HepG2 (cell line): Measurements from ENCODE around the gene AQP6. TPM values are rescaled to one million over a fixed set of nuclear protein-coding genes. Genes with fewer than 3 reads are reported as not detected.

Source experiments
- CENPT ChIP-seq: sonication (generic); formaldehyde crosslinking; IDR thresholded peaks from 2 replicates; pipeline ENCODE4 v1.8.0; 2022; ENCODE audit warnings: low read depth, mild to moderate bottlenecking, moderate library complexity, missing genetic modification reagents
- CREB1 ChIP-seq, 2 experiments: fragments of 450-650 bp in 1 of 2; IDR thresholded peaks; 2 replicates each; pipeline ENCODE4 v1.6.1; 2016 to 2017; ENCODE audit warnings: control low read depth in 1 of 2, mild to moderate bottlenecking in 1 of 2, missing compliant biosample characterization in 1 of 2, missing genetic modification characterization in 1 of 2
- DNMT3B ChIP-seq: conservative IDR thresholded peaks from 2 replicates; pipeline ENCODE4 v1.6.1; 2016; ENCODE audit warnings: missing biosample characterization, control low read depth
- GATAD2A ChIP-seq: IDR thresholded peaks from 2 replicates; pipeline ENCODE4 v1.6.1; 2016
- GZF1 ChIP-seq: sonication (generic); formaldehyde crosslinking; IDR thresholded peaks from 2 replicates; pipeline ENCODE4 v1.5.1; 2020; ENCODE audit warnings: mild to moderate bottlenecking, missing genetic modification reagents
- HDAC1 ChIP-seq: sonication (generic); formaldehyde crosslinking; IDR thresholded peaks from 2 replicates; pipeline ENCODE4 v1.5.1; 2020; ENCODE audit warnings: mild to moderate bottlenecking, missing genetic modification reagents
- HNRNPH1 ChIP-seq: fragments of 200-400 bp; formaldehyde crosslinking; optimal IDR thresholded peaks from 2 replicates; pipeline ENCODE3; 2017; ENCODE audit warnings: mild to moderate bottlenecking, low read depth, low read length
- POGZ ChIP-seq: sonication (generic); formaldehyde crosslinking; IDR thresholded peaks from 2 replicates; pipeline ENCODE4 v1.4.0; 2020; ENCODE audit warnings: mild to moderate bottlenecking, missing genetic modification reagents
- RBFOX2 ChIP-seq: fragments of 200-400 bp; formaldehyde crosslinking; IDR thresholded peaks from 2 replicates; pipeline ENCODE4 v1.6.1; 2017; ENCODE audit warnings: low read depth, mild to moderate bottlenecking, low read length
- TBX2 ChIP-seq: sonication (generic); formaldehyde crosslinking; IDR thresholded peaks from 2 replicates; pipeline ENCODE4 v1.5.0; 2020; ENCODE audit warnings: missing genetic modification reagents, mild to moderate bottlenecking, borderline replicate concordance
- ZNF180 ChIP-seq: sonication (generic); formaldehyde crosslinking; IDR thresholded peaks from 2 replicates; pipeline ENCODE4 v1.4.0; 2020; ENCODE audit warnings: low read depth, missing genetic modification reagents, borderline replicate concordance
- ZNF329 ChIP-seq: sonication (generic); formaldehyde crosslinking; IDR thresholded peaks from 2 replicates; pipeline ENCODE4 v1.9.0; 2021; ENCODE audit warnings: low read depth, mild to moderate bottlenecking, missing genetic modification reagents
- ZNF451 ChIP-seq: sonication (generic); formaldehyde crosslinking; IDR thresholded peaks from 2 replicates; pipeline ENCODE4 v1.5.0; 2020; ENCODE audit warnings: mild to moderate bottlenecking, missing genetic modification reagents
- ZNF567 ChIP-seq: sonication (generic); formaldehyde crosslinking; IDR thresholded peaks from 2 replicates; pipeline ENCODE4 v1.8.1; 2023; ENCODE audit warnings: mild to moderate bottlenecking, missing genetic modification reagents, borderline replicate concordance
- ZNF619 ChIP-seq: sonication (generic); formaldehyde crosslinking; IDR thresholded peaks from 2 replicates; pipeline ENCODE4 v1.4.0; 2020; ENCODE audit warnings: mild to moderate bottlenecking, missing genetic modification reagents
- ZNF776 ChIP-seq: sonication (generic); formaldehyde crosslinking; IDR thresholded peaks from 2 replicates; pipeline ENCODE4 v1.4.0; 2020; ENCODE audit warnings: mild to moderate bottlenecking, missing genetic modification reagents
- ZNF879 ChIP-seq: sonication (generic); formaldehyde crosslinking; IDR thresholded peaks from 2 replicates; pipeline ENCODE4 v1.8.1; 2023; ENCODE audit warnings: missing genetic modification reagents
- ZSCAN31 ChIP-seq: sonication (generic); formaldehyde crosslinking; IDR thresholded peaks from 2 replicates; pipeline ENCODE4 v1.5.0; 2020; ENCODE audit warnings: low read depth, mild to moderate bottlenecking, missing genetic modification reagents
- polyA plus RNA-seq, 8 experiments: library from polyadenylated mRNA; depleted of rRNA in 3 of 8; stranded (reverse) in 7 of 8; unstranded in 1 of 8; fragments of >200 nt; fragmentation: Illumina TruSeq in 4 of 8; extraction: Trizol in 4 of 8; gene quantifications; 2 replicates each; pipeline versions ENCODE4 v1.2.1 to v1.2.3, GENCODE V29; 2011 to 2016; ENCODE audit warnings: low read depth in 4 of 8, missing spikeins in 1 of 8, mixed read lengths in 1 of 8; ENCODE audit not compliant: insufficient read depth in 1 of 8
- total RNA-seq, 5 experiments: library from RNA; depleted of rRNA; stranded (reverse); fragments of >200 nt; fragmentation: Illumina TruSeq; extraction: Trizol; gene quantifications; 2 replicates each; pipeline ENCODE4 v1.2.3, GENCODE V29; 2016; ENCODE audit warnings: low read depth in 1 of 5
- TF ChIP-seq, protein P1 (sequence below): sonication (generic); formaldehyde crosslinking; IDR thresholded peaks from 2 replicates; pipeline ENCODE4 v1.9.0; 2021; ENCODE audit warnings: mild to moderate bottlenecking, missing genetic modification reagents
- TF ChIP-seq, protein P2 (sequence below): sonication (generic); formaldehyde crosslinking; IDR thresholded peaks from 2 replicates; pipeline ENCODE4 v1.5.0; 2020; ENCODE audit warnings: missing genetic modification reagents, mild to moderate bottlenecking, borderline replicate concordance
- TF ChIP-seq, protein P3 (sequence below): sonication (generic); formaldehyde crosslinking; IDR thresholded peaks from 2 replicates; pipeline ENCODE4 v1.8.1; 2023; ENCODE audit warnings: mild to moderate bottlenecking, missing genetic modification reagents

The AQP6 gene
- total and polyA plus RNA-seq, 2 of the 13 experiments (the other 11 are each of a cell fraction or from before 2014, with no cell fraction given): 0.32 to 1.3 TPM

DNA sequence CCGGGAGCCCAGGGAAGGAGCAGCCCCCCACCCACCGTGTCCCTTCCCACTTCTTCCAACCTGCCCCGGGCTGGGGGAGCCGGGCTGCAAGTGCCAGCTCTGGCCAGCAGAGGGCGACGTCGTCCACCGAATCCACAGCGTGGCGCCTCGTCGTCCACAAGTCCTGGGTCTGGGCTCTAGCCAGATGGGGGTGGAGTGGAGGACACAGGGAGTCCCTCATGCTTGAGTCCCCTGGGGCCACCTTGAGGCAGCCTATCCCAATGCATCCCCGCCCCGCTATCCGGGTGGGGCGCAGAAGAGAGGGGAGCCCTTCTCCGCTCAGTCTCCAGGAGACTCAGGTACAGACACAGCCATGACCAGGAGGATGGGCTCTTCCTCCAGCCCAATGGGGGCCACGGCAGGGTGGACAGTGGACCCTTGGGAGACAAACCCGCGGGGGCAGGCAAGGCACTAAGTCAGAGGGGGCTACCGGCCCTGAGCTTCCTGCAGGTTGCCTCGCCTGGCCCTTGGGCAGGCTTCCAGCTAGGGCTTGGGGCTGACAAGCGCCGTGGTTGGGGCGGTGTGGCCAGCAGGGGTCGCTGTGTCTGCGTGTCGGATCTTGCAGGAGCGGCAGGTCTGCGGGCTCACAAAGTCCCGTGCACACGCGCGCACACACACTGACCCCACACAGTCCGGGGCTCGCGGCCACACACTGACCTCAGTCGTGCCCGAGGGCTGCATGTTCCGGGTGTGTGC, 5.5 kb upstream of the AQP6 start (continued):
- TF ChIP-seq, protein P1, sequence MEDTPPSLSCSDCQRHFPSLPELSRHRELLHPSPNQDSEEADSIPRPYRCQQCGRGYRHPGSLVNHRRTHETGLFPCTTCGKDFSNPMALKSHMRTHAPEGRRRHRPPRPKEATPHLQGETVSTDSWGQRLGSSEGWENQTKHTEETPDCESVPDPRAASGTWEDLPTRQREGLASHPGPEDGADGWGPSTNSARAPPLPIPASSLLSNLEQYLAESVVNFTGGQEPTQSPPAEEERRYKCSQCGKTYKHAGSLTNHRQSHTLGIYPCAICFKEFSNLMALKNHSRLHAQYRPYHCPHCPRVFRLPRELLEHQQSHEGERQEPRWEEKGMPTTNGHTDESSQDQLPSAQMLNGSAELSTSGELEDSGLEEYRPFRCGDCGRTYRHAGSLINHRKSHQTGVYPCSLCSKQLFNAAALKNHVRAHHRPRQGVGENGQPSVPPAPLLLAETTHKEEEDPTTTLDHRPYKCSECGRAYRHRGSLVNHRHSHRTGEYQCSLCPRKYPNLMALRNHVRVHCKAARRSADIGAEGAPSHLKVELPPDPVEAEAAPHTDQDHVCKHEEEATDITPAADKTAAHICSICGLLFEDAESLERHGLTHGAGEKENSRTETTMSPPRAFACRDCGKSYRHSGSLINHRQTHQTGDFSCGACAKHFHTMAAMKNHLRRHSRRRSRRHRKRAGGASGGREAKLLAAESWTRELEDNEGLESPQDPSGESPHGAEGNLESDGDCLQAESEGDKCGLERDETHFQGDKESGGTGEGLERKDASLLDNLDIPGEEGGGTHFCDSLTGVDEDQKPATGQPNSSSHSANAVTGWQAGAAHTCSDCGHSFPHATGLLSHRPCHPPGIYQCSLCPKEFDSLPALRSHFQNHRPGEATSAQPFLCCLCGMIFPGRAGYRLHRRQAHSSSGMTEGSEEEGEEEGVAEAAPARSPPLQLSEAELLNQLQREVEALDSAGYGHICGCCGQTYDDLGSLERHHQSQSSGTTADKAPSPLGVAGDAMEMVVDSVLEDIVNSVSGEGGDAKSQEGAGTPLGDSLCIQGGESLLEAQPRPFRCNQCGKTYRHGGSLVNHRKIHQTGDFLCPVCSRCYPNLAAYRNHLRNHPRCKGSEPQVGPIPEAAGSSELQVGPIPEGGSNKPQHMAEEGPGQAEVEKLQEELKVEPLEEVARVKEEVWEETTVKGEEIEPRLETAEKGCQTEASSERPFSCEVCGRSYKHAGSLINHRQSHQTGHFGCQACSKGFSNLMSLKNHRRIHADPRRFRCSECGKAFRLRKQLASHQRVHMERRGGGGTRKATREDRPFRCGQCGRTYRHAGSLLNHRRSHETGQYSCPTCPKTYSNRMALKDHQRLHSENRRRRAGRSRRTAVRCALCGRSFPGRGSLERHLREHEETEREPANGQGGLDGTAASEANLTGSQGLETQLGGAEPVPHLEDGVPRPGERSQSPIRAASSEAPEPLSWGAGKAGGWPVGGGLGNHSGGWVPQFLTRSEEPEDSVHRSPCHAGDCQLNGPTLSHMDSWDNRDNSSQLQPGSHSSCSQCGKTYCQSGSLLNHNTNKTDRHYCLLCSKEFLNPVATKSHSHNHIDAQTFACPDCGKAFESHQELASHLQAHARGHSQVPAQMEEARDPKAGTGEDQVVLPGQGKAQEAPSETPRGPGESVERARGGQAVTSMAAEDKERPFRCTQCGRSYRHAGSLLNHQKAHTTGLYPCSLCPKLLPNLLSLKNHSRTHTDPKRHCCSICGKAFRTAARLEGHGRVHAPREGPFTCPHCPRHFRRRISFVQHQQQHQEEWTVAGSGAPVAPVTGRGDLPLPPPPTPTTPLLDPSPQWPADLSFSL: 0 out of 2 replicates have a peak, but pooled peaks have one; percentile 14
- TF ChIP-seq HDAC1: peak; percentile 58; the same call in 1 of the 2 replicates
- TF ChIP-seq, protein P2, sequence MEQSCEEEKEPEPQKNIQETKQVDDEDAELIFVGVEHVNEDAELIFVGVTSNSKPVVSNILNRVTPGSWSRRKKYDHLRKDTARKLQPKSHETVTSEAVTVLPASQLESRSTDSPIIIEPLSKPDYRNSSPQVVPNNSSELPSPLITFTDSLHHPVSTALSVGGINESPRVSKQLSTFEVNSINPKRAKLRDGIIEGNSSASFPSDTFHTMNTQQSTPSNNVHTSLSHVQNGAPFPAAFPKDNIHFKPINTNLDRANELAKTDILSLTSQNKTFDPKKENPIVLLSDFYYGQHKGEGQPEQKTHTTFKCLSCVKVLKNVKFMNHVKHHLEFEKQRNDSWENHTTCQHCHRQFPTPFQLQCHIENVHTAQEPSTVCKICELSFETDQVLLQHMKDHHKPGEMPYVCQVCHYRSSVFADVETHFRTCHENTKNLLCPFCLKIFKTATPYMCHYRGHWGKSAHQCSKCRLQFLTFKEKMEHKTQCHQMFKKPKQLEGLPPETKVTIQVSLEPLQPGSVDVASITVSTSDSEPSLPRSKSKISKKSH (CRISPR knock-in tag): 0 out of 2 replicates have a peak, but pooled peaks have one; percentile 16
- peak; percentile 96; the same call in 1 of the 2 replicates for TF ChIP-seq ZNF619 (CRISPR knock-in tag)
- TF ChIP-seq, protein P3, sequence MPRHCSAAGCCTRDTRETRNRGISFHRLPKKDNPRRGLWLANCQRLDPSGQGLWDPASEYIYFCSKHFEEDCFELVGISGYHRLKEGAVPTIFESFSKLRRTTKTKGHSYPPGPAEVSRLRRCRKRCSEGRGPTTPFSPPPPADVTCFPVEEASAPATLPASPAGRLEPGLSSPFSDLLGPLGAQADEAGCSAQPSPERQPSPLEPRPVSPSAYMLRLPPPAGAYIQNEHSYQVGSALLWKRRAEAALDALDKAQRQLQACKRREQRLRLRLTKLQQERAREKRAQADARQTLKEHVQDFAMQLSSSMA (CRISPR knock-in tag): no peak
- TF ChIP-seq HNRNPH1: no peak
- TF ChIP-seq ZNF180 (CRISPR knock-in tag): no peak
- TF ChIP-seq GATAD2A: 0 out of 2 replicates have a peak, but pooled peaks have one; percentile 14
- no peak for TF ChIP-seq CENPT (CRISPR knock-in tag)
- no peak for TF ChIP-seq RBFOX2
- TF ChIP-seq ZNF776 (CRISPR knock-in tag): peak; percentile 92; the same call in 1 of the 2 replicates
- peak; percentile 46; the same call in 1 of the 2 replicates for TF ChIP-seq POGZ (CRISPR knock-in tag)
- TF ChIP-seq TBX2: peak; percentile 63; the same call in 1 of the 2 replicates
- TF ChIP-seq ZSCAN31 (CRISPR knock-in tag): 0 out of 2 replicates have a peak, but pooled peaks have one; percentile 73
- no peak for TF ChIP-seq GZF1 (CRISPR knock-in tag)
- TF ChIP-seq ZNF451 (CRISPR knock-in tag): peak; percentile 80; the same call in 1 of the 2 replicates
- TF ChIP-seq ZNF329 (CRISPR knock-in tag): no peak
- TF ChIP-seq DNMT3B (CRISPR knock-in tag): no peak
- TF ChIP-seq CREB1 (IDR thresholded peaks at IDR 0.05): no peak
- TF ChIP-seq CREB1 (CRISPR knock-in tag; IDR thresholded peaks at IDR 0.05): no peak
- TF ChIP-seq ZNF879: no peak
- TF ChIP-seq ZNF567 (CRISPR knock-in tag): 0 out of 2 replicates have a peak, but pooled peaks have one; percentile 66
